ENCODE measurements around the gene FAM9A.
"Not testable (repeated sequence)": the region's sequence is repeated elsewhere in the genome, so short reads cannot be mapped to it uniquely, and the experiment has no call there.

FAM9A gene

DNA sequence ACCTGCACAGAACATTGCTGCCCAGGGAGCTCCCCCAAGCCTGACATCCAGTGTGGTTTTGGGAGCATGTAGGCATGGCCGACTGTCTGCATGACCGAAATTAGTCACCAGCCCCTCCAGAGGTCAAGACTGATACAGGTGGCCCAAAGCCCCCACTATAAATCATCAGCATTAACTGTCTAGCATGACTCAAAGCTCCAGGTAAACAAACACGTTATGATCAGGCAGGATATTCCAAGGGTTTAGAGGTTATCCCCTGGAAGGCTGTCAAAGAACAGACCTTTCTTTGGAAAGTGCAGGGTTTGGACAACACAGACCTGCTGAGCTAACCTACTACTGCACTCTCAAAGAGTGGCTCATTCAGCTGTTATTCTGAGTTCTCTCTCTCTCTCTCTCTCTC lies 2.1 kb upstream of the FAM9A start:
- DNase-seq (ENCODE audit: low read depth in 2 of 2), result no peak

DNA sequence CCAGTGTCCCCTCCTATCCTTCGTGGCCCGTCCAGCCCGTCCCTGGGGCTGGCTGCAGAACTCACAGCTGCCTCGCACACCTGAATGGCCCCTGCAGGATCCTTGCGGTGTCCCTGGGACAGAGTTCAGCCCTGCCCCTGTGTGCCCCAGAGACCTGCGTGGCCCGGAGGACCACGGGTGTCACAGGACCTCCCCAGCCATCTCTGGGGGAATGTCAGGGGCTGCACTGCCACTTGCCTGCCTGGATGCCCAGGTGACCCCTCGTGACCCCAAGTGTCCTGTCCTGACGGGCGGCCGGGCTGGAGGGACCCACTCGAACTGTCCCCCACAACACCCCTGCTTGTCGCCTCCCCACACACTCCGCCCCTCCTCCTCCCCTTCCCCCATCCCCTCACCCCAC lies 832 bp downstream of the FAM9A start:
- DNase-seq (ENCODE audit: low read depth in 2 of 2), result not testable (repeated sequence)

DNA sequence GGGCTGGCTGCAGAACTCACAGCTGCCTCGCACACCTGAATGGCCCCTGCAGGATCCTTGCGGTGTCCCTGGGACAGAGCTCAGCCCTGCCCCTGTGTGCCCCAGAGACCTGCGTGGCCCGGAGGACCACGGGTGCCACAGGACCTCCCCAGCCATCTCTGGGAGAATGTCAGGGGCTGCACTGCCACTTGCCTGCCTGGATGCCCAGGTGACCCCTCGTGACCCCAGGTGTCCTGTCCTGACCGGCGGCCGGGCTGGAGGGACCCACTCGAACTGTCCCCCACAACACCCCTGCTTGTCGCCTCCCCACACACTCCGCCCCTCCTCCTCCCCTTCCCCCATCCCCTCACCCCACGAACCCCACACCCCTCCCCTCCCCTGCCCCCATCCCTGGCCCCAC lies 1.9 kb downstream of the FAM9A start:
- not testable (repeated sequence) for DNase-seq (ENCODE audit: low read depth in 2 of 2)

DNA sequence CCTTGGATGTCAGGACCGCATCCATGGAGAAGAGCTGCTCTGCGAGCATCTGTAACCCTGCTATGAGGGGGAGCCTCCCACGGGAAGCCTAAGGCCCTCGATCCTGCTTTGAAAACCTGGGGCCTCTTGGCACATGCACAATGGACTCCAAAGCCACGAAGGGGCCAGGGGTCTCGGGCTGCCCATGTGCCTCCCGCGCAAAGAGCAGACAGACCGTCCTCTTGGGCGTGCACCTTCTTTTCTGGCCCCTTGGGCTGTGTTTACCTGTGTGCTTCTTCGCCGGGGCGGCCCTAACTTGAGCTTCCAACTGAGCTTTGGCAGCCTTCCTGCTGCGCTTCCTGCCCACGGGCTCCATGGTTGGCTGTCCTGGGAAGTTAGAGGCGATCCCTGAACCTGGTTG lies 2.5 kb downstream of the FAM9A start:
- not testable (repeated sequence) for DNase-seq (ENCODE audit: low read depth in 2 of 2)

DNA sequence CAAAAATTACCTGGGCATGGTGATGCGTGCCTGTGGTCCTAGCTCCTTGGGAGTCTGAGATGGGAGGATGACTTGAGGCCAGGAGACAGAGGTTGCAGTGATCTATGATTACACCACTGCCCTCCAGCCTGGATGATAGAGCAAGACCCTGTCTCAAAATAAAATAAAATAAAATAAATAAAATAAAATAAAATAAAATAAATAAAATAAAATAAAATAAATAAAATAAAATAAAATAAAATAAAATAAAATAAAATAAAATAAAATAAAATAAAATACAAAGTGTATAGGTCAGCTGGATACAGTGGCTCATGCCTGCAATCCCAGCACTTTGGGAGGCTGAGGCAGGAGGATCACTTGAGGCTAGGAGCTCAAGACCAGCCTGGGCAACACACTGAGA lies 14.1 kb downstream of the FAM9A start:
- DNase-seq (ENCODE audit: low read depth in 2 of 2), result not testable (repeated sequence)

DNA sequence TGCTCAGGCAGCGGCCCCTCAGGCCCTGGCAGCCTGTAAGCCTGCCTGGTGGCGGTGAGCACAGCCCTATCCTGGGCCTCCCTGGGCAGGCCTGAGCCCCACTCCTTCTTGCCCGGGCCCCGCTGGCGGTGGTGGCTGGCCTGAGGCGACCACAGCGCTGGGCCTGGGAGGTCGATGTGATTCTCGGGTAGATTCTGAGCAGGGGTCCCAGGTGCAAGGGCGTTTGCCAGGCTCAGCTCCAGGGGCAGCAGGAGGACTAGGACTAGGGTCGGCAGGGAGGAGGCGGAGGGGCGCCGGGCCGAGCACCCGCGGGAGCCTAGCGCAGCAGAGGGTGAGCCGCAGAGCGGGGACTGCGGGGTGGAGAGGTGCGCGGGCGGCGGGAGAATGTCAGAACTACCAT lies 17.0 kb downstream of the FAM9A start:
- no peak for DNase-seq (ENCODE audit: low read depth in 2 of 2)

DNA sequence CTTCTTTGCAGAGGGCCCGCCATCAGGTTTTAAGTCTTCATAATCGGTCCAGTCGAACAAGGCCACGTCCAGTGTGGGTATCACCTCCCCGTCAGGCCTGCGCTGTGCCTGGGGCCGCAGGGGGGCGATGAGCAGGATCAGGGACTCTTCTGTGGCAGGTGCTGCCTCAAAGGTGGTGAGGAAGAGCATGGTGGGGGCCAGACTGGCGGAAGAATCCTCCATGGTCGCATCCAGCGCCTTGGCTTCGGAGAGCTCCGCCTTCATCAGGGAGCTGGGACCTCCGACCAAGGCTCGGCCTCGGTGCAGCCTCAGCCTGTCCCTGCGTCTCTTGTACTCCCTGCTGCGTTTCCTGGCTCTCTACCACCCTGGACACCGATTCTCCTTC lies 17.5 kb downstream of the FAM9A start:
- DNase-seq (ENCODE audit: low read depth in 2 of 2), result no peak

DNA sequence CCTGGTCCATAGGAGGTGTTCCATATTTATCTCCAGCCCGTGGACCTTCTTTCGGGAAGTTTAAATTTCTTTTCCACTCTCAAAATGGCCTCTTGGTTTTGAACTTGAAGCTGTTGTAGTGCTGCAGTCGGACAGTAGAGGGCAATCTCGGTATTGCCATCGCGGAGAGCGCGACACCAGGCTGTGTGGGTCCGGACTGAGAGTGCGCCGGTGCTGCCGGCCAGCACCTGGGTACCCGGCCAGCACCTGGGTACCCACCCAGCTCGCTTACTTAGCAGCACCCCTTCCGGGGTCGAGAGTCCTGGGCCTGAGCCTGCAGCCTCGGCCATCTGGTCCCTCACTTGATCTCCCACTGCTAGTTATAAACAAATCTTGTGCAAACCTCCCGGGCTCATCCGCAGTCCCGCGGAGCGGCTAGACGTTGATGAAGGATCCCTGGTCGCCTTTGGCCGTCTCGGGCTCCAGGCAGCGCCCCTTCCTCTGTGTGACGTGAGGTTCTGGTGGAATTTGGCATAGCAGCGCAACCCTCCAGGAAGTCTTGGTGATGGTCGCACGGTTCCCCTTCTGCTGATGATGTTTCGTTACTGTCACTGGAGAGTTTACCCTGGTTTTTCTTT lies 18.0 kb downstream of the FAM9A start:
- no peak for DNase-seq (ENCODE audit: low read depth in 2 of 2)

DNA sequence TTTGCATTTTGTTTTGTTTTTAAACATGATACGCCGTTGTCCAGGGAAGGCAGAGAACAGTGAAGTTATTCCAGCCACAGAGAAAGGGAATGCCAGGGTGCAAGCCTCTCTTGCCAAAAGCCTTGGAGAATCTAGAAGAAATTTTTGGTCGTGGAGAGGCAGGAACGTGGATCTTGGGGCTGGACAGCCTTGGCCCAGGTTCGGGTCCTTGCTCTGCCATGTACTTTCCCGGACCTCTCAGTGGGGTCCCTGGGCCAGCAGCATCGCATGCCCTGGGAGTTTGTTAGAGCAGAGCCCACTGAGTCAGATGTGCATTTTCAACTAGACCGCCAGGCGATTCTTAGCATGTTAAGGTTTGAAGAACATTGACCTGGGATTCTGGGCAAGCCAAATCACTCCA lies 18.6 kb downstream of the FAM9A start:
- DNase-seq (ENCODE audit: low read depth in 2 of 2), result no peak

DNA sequence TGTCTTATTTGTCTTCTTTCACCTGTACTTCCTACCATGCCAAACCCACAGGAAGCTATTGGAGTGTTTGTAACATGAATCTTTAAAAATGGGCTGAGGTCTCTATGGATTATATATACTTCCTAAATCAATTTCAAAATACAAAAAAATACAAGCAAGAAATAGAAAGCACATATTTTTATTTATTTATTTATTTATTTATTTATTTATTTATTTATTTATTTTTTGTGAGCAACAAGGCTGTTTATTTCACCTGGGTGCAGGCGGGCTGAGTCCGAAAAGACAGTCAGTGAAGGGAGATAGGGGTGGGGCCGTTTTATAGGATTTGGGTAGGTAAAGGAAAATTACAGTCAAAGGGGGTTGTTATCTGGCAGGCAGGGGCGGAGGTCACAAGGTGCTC lies 19.3 kb downstream of the FAM9A start:
- DNase-seq (ENCODE audit: low read depth in 2 of 2), result not testable (repeated sequence)

DNA sequence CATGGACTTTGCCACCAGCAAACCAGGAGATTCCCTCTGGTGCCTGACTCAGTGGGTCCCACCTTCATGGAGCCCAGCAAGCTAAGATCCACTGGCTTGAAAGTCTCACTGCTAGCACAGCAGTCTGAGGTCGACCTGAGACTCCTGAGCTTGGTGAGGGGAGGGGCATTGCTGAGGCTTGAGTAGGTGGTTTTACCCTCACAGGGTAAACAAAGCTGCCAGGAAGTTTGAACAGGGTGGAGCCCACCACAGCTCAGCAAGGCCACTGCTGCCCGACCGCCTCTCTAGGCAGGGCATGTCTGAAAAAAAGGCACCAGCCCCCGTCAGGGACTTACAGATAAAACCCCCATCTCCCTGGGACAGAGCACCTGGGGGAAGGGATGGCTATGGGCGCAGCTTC lies 28.1 kb downstream of the FAM9A start:
- DNase-seq (ENCODE audit: low read depth in 2 of 2), result no peak

DNA sequence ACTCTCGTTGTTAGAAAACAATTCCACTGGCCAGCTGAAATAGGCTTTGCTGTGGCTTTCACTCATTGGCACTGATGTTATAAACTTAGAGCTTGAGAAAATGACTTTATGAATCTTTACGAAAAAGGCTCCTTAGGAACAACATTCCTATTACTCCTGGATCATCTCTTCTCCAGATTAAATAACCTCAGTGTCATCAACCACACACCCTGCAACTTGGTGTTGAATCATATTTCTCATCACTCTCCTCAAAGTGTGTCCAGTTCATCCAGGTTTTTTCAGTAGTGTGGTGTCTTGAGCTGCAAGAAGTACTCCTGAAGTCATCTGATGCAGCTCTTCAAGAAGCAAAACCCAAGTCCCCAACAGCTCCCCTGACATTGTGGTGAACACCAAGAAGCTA lies 41.2 kb downstream of the FAM9A start:
- DNase-seq (ENCODE audit: low read depth in 2 of 2), result no peak

DNA sequence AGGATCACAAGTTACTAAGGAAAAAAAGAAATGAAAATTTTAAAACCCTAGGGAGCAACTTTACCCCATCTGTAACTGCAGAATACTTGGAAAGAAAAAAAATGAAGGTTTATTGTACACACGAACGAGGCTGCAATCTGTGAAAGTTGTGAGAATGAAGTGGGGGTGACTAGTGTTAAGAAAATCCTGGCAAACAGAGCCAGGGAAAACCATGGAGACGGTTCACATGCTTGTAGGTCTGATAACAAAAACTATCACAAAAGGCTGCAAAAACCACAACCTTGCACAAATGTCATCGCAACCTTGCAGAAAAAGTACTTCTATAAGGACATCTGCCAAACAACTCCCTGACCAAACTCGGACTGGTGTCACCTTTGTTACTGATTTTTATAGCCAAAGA lies 42.5 kb downstream of the FAM9A start:
- DNase-seq (ENCODE audit: low read depth in 2 of 2), result not testable (repeated sequence)

DNA sequence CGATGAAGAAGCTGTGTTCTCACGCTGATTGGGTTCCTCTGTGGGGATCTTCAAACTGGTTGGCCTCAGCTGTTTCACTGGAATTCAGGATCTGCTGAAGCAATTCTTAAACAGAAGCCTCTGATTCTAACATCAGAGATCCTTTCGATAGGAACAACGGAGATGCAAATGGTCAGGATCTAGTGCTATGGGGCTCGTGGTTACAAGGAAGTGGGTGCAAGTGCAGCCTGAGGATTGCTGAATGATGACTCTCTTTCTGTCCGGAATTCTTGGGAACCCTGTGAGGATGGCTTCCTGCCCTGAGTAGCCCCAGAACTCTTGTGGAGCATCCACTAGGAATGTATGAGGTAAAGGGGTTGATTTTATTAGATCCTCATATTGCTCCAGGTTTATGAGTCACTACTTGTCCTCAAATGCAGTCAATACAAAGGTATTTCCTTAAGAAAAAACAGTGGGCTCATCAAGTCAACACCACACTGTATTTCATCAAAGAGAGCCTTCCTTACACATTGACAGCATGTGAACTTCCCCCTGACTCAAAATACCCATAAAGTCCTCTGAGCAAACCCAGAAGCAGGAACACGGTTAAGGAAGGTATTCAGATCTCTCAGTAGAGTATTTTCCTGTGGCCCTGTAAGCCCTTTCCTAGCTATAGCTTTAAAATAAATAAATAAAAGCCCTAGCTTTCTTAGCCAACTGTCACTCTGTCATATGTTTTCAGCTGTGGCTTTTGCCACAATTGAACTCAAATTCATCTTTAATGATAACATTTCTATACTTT lies 43.4 kb downstream of the FAM9A start:
- not testable (repeated sequence) for DNase-seq (ENCODE audit: low read depth in 2 of 2)

DNA sequence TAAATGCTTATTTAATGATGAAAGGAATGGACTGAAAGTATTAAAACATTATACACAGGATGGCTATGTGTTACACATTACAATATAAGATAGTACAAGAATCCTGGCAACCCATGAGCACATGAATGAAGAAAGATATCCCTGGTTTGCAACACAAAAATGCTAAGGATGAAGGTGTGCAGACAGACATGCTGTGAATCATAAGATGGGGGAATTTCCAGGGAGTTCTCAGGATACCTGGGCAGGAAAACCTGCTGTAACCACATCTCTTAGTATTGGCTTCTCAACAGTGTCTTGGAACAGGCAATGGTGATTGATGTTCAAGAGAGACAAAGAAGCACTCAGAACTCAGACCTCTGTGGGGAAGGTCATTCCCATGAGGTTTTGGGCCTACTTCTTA lies 45.4 kb downstream of the FAM9A start:
- no peak for DNase-seq (ENCODE audit: low read depth in 2 of 2)

DNA sequence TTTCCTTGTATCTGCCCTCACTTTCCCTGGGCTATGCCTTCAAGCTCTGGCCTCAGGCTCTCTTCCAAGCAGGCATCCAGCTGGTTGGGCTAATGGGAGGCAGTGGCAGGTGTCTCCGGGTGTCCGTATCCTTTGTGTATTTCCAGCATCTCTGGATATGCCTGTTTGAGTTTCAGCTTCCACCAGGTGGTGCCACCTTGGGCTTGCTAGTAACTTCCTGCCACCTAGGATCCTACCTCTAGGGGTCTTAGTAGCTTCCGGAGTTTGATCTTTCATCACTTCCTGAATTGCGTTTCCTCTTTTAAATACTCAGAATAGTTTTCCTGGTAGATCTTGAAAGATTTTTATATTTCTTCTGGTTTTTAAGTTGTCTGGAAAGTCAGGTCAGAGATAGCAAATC lies 46.1 kb downstream of the FAM9A start:
- no peak for DNase-seq (ENCODE audit: low read depth in 2 of 2)

DNA sequence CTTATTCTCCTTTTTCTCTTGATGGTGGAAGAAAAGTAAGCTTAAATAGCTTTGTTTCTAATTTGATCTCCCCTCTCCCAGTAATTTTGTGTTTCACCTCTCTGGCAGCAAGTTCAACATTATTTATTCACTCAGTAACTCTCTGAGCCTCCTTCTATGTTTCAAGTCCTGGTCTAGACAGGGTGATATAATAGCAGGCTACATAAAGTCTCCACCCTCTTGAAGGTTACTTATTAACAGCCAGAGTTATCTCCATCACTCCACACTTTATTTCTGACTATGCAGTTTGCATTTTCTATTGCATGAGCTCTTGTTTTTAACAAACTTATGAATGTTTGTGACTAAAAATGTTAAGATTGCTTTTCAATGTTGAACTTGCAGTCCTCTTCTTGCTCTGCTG lies 51.5 kb downstream of the FAM9A start:
- DNase-seq (ENCODE audit: low read depth in 2 of 2), result no peak

DNA sequence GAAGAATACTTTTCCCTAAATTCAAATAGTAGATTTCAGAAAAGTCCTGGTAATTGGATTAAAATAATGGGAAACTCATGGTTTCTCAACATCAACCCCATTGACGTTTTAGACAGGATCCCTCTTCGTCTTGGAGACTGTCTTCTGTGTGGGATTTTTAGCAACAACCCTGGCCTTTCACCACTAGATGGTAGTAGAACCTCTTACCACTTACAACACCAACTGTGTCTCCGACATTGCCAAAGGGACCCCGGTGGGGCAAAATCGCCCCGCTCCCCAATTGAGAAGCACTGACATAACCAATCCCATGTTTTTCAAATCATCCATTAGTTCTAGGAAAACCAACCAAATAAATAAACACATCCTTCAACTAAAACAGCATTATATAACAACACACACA lies 52.3 kb downstream of the FAM9A start:
- no peak for DNase-seq (ENCODE audit: low read depth in 2 of 2)

DNA sequence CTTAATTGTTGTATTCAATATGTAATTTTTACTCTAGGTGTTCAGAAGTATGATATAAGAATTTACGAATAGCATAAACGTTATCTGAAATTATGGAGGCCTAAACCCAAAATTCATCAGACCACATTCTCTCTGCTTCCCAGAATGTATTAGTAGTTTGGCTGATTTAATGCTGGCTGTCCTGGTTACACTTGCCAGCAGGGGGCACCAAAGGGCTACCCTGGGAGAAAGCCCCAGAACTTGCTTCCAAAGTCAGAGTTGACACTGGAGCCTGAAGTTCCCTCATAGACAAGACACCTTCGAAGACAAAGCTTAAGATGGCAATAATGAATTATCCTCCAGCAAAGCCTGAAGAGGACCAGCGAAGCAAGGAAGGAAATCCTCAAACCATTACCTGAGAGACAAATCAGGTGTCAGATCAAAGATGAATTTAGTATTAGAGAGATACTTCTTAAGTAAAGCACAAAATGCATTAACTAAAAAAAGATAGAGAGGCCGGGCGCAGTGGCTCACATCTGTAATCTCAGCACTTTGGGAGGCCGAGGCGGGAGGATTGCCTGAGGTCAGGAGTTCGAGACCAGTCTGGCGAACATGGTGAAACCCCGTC lies 58.0 kb downstream of the FAM9A start:
- peak; percentile 4 to 12 for DNase-seq (ENCODE audit: low read depth in 2 of 2)

DNA sequence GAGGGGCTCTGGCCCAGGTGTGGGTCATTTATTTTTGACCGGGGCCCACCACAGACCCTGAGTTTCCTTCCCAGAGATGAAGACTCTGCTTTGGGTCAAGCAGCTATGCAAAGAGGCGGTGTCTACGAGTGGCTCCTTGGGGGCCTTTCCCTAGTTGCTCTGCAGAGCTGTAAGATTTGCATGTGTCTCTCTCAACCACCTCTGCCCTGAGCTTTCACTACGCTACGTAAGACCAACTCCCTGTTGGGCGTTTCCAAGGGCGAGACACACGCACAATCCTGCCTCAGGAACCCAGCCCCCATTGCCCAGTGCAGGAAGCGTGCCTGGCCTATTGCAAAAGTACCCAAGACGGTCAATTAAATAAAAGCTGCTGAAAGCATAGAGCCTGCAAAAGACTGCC lies 59.2 kb downstream of the FAM9A start:
- no peak for DNase-seq (ENCODE audit: low read depth in 2 of 2)

Measured in stimulated activated CD8-positive, alpha-beta memory T cell treated with anti-CD3 and anti-CD28 coated beads, Interleukin-15, amount 100 ng/mL, for 4 hours (primary cell).